IMR-90 (cell line): ENCODE data around the gene RAVER1. TPM values are rescaled to one million over a fixed set of nuclear protein-coding genes. Genes with fewer than 3 reads are reported as not detected.

Experiments used
- ATAC-seq: fragments of 200-7000 bp; cut with Tn5 transposase; 2 replicates; pipeline ENCODE4 v1.9.1; 2020; ENCODE audit warnings: low read depth, mild to moderate bottlenecking, moderate library complexity
- BruUV-seq: library from RNA; stranded (reverse); fragments of 400-500 nt; replicated peaks from 2 replicates; lab custom pipeline; 2021; lab: Mats Ljungman, UMichigan
- CTCF ChIA-PET: fragments of 300-600 bp; formaldehyde crosslinking; extraction: SDS; loops from one replicate; lab custom pipeline; 2021; ENCODE audit warnings: antibody characterized with exemption; lab: Yijun Ruan, JAX
- POLR2A ChIA-PET: fragments of 300-600 bp; sonication (Branson Sonifier 250); formaldehyde crosslinking; loops from one replicate; lab custom pipeline; 2022; ENCODE audit warnings: antibody characterized with exemption; ENCODE audit not compliant: unreplicated experiment; lab: Charles Lee
- DNase-seq: peaks from one replicate; pipeline ENCODE4 v3.0.0; 2013
- H2AFZ ChIP-seq: replicated peaks from 2 replicates; pipeline ENCODE3; 2013; ENCODE audit warnings: low read length, mild to moderate bottlenecking; ENCODE audit not compliant: poor library complexity
- H2AK5ac ChIP-seq: 2 replicates; pipeline ENCODE4 v1.6.1; 2013; ENCODE audit warnings: low read depth, low read length, inconsistent platforms
- H2AK9ac ChIP-seq: replicated peaks from 2 replicates; pipeline ENCODE3; 2013; ENCODE audit warnings: mild to moderate bottlenecking, low read depth, low read length, moderate library complexity; ENCODE audit not compliant: poor library complexity
- H2BK120ac ChIP-seq: 2 replicates; pipeline ENCODE4 v1.6.1; 2013; ENCODE audit warnings: low read depth, low read length, inconsistent platforms
- H2BK15ac ChIP-seq: 3 replicates; pipeline ENCODE4 v1.6.1; 2013; ENCODE audit warnings: low read depth, low read length, inconsistent platforms
- H2BK20ac ChIP-seq: 2 replicates; pipeline ENCODE4 v1.6.1; 2013; ENCODE audit warnings: low read depth, mild to moderate bottlenecking, inconsistent platforms, low read length, moderate library complexity
- H2BK5ac ChIP-seq: 2 replicates; pipeline ENCODE4 v1.6.1; 2013; ENCODE audit warnings: mild to moderate bottlenecking, low read depth, low read length, inconsistent platforms; ENCODE audit not compliant: poor library complexity, severe bottlenecking
- H3K14ac ChIP-seq: replicated peaks from 2 replicates; pipeline ENCODE4 v1.6.1; 2013; ENCODE audit warnings: low read depth, low read length, inconsistent platforms
- H3K18ac ChIP-seq: 2 replicates; pipeline ENCODE4 v1.6.1; 2013; ENCODE audit warnings: low read depth, low read length, control low read depth
- H3K23ac ChIP-seq: 2 replicates; pipeline ENCODE4 v1.6.1; 2013; ENCODE audit warnings: low read depth, low read length, inconsistent platforms
- H3K27ac ChIP-seq: 2 replicates; pipeline ENCODE4 v1.5.1; 2013; ENCODE audit warnings: mild to moderate bottlenecking, control low read depth, low read length; ENCODE audit not compliant: insufficient read depth
- H3K27me3 ChIP-seq: 2 replicates; pipeline ENCODE4 v1.6.1; 2013; ENCODE audit warnings: low read length; ENCODE audit not compliant: control insufficient read depth, insufficient read depth
- H3K36me3 ChIP-seq: 2 replicates; pipeline ENCODE4 v1.6.1; 2013; ENCODE audit warnings: low read length, mixed read lengths; ENCODE audit not compliant: control insufficient read depth, insufficient read depth
- H3K4ac ChIP-seq: 2 replicates; pipeline ENCODE4 v1.6.1; 2013; ENCODE audit warnings: low read depth, low read length, inconsistent platforms
- H3K4me1 ChIP-seq: 2 replicates; pipeline ENCODE4 v1.6.1; 2013; ENCODE audit warnings: low read length, mixed read lengths; ENCODE audit not compliant: control insufficient read depth, insufficient read depth
- H3K4me2 ChIP-seq: 2 replicates; pipeline ENCODE4 v1.6.1; 2013; ENCODE audit warnings: low read depth, mild to moderate bottlenecking, control low read depth, low read length, moderate library complexity
- H3K4me3 ChIP-seq: 2 replicates; pipeline ENCODE4 v1.5.1; 2013; ENCODE audit warnings: low read depth, mild to moderate bottlenecking, control low read depth, low read length, moderate library complexity; ENCODE audit not compliant: insufficient read depth
- H3K56ac ChIP-seq: 2 replicates; pipeline ENCODE4 v1.6.1; 2013; ENCODE audit warnings: low read length, inconsistent platforms; ENCODE audit not compliant: insufficient read depth; ENCODE audit errors: extremely low read depth
- H3K79me1 ChIP-seq, 2 experiments: 2 replicates each; pipeline ENCODE4 v1.6.1; 2013; ENCODE audit warnings: low read length in 2 of 2, inconsistent platforms in 1 of 2, low read depth in 1 of 2
- H3K9ac ChIP-seq: 2 replicates; pipeline ENCODE4 v1.6.1; 2013; ENCODE audit warnings: low read depth, low read length, control low read depth
- H3K9me1 ChIP-seq: 2 replicates; pipeline ENCODE4 v1.6.1; 2013; ENCODE audit warnings: low read length, inconsistent platforms; ENCODE audit not compliant: insufficient read depth
- H3K9me3 ChIP-seq: 2 replicates; pipeline ENCODE4 v1.6.1; 2013; ENCODE audit warnings: low read length; ENCODE audit not compliant: control insufficient read depth, insufficient read depth
- H4K20me1 ChIP-seq: 2 replicates; pipeline ENCODE4 v1.6.1; 2013; ENCODE audit warnings: low read length, inconsistent platforms; ENCODE audit not compliant: insufficient read depth
- H4K5ac ChIP-seq: 2 replicates; pipeline ENCODE4 v1.6.1; 2013; ENCODE audit warnings: mild to moderate bottlenecking, low read depth, low read length, control low read depth
- H4K8ac ChIP-seq, 2 experiments: 2 replicates each; pipeline ENCODE4 v1.6.1; 2013; ENCODE audit warnings: low read depth in 2 of 2, low read length in 2 of 2, control low read depth in 1 of 2, inconsistent platforms in 1 of 2
- H4K91ac ChIP-seq: 2 replicates; pipeline ENCODE4 v1.6.1; 2013; ENCODE audit warnings: low read depth, low read length, inconsistent platforms; ENCODE audit not compliant: insufficient read depth
- CEBPB ChIP-seq: IDR thresholded peaks from 2 replicates; pipeline ENCODE4 v1.6.1; 2012; ENCODE audit warnings: low read depth, low read length, improper control_type of control experiment
- CTCF ChIP-seq: conservative IDR thresholded peaks from 2 replicates; pipeline ENCODE4 v1.5.1; 2012; ENCODE audit warnings: mild to moderate bottlenecking, low read depth, low read length, improper control_type of control experiment
- ELK1 ChIP-seq: fragments of 150-350 bp; IDR thresholded peaks from 2 replicates; pipeline ENCODE4 v1.6.1; 2016; ENCODE audit warnings: low read depth, mild to moderate bottlenecking, low read length, moderate library complexity, borderline replicate concordance
- FOS ChIP-seq: fragments of 150-350 bp; IDR thresholded peaks from 2 replicates; pipeline ENCODE4 v1.6.1; 2016; ENCODE audit warnings: low read depth, low read length
- MAFK ChIP-seq: IDR thresholded peaks from 2 replicates; pipeline ENCODE4 v1.6.1; 2012; ENCODE audit warnings: low read depth, low read length, improper control_type of control experiment
- MAZ ChIP-seq: IDR thresholded peaks from 2 replicates; pipeline ENCODE4 v1.6.1; 2012; ENCODE audit warnings: low read depth, mild to moderate bottlenecking, low read length, improper control_type of control experiment, moderate library complexity, borderline replicate concordance
- MXI1 ChIP-seq: IDR thresholded peaks from 2 replicates; pipeline ENCODE4 v1.6.1; 2012; ENCODE audit warnings: low read depth, mild to moderate bottlenecking, low read length, moderate library complexity, borderline replicate concordance
- NFE2L2 ChIP-seq: fragments of 150-350 bp; IDR thresholded peaks from 2 replicates; pipeline ENCODE4 v1.6.1; 2016; ENCODE audit warnings: low read depth, mild to moderate bottlenecking, low read length
- POLR2A ChIP-seq: IDR thresholded peaks from 2 replicates; pipeline ENCODE4 v1.6.1; 2012; ENCODE audit warnings: mild to moderate bottlenecking, low read depth, low read length
- RAD21 ChIP-seq: IDR thresholded peaks from 2 replicates; pipeline ENCODE4 v1.6.1; 2012; ENCODE audit warnings: low read length, improper control_type of control experiment
- RCOR1 ChIP-seq: IDR thresholded peaks from 2 replicates; pipeline ENCODE4 v1.6.1; 2012; ENCODE audit warnings: mild to moderate bottlenecking, low read length, improper control_type of control experiment; ENCODE audit not compliant: insufficient replicate concordance
- RFX5 ChIP-seq: IDR thresholded peaks from 2 replicates; pipeline ENCODE4 v1.8.0; 2012; ENCODE audit warnings: low read depth, mild to moderate bottlenecking, low read length, moderate library complexity
- SMC3 ChIP-seq: fragments of 150-350 bp; IDR thresholded peaks from 2 replicates; pipeline ENCODE4 v1.6.1; 2016; ENCODE audit warnings: low read depth, mild to moderate bottlenecking, antibody characterized with exemption, low read length, moderate library complexity
- USF2 ChIP-seq: fragments of 150-350 bp; IDR thresholded peaks from 2 replicates; pipeline ENCODE4 v1.6.1; 2017; ENCODE audit warnings: mild to moderate bottlenecking, antibody characterized with exemption, low read length, low read depth
- WGBS, 2 experiments: methylation state at CpG; one replicate each; pipeline versions ENCODE4 v1.1.5 to v1.1.7; 2013; ENCODE audit warnings: missing lambda C conversion rate in 2 of 2; ENCODE audit not compliant: insufficient read length in 1 of 2; ENCODE audit errors: extremely low coverage in 2 of 2; 5-methylcytosine and 5-hydroxymethylcytosine counted together
- dilution Hi-C: fragments of 300-500 bp; cut with HindIII; formaldehyde crosslinking; loops from one replicate; pipeline ENCODE4 v1.14.3; 2018; ENCODE audit warnings: low sequenced_read_pairs; ENCODE audit not compliant: unreplicated experiment
- in situ Hi-C: fragments of 300-500 bp; cut with MboI; formaldehyde crosslinking; loops from 3 replicates; pipeline ENCODE4 v1.14.3; 2019; ENCODE audit warnings: low sequenced_read_pairs, inconsistent platforms, mixed read lengths
- intact Hi-C: fragments of 100-400 bp; cut with micrococcal nuclease; formaldehyde crosslinking; loops from 2 replicates; pipeline ENCODE4 v1.10.0; 2022
- polyA plus RNA-seq, 3 experiments: library from polyadenylated mRNA; depleted of rRNA; stranded (reverse); fragments of >200 nt; gene quantifications; 2 replicates each; pipeline ENCODE4 v1.2.3, GENCODE V29; 2012; ENCODE audit warnings: low replicate concordance in 1 of 3
- total RNA-seq: library from RNA; depleted of rRNA; stranded (reverse); fragments of >200 nt; gene quantifications from 2 replicates; pipeline ENCODE4 v1.2.3, GENCODE V29; 2012

Gene RAVER1
- total and polyA plus RNA-seq, 2 of the 4 experiments (the other 2 are of a cell fraction), result 2.7 to 18.1 TPM

GRCh38 chr19:10291554-10292205 is 41.6 kb downstream of the RAVER1 start:
- H3K18ac ChIP-seq, result peak overlapping the region; percentile 61
- peak overlapping the region; percentile 91 for H2AK5ac ChIP-seq
- H2AK9ac ChIP-seq, result peak overlapping the region; percentile 82
- H3K9ac ChIP-seq, result peak overlapping the region; percentile 29
- BruUV-seq, result no TSS peak
- H4K8ac ChIP-seq, result peak overlapping the region; percentile 34 to 59; a peak in 2 of 4 replicates
- peak overlapping the region; percentile 92 for H2AFZ ChIP-seq
- intact Hi-C loops (no loop called here), dilution Hi-C loops (no loop called here), in situ Hi-C loops (no loop called here)
- no peaks in the 10 kb centered on the region; the same call in 1 of the 2 replicates for H3K27me3 ChIP-seq
- H3K4ac ChIP-seq, result peak overlapping the region; percentile 32
- peaks cover 8% of the 10 kb centered on the region for H3K9me1 ChIP-seq
- TF ChIP-seq USF2, result no peak
- TF ChIP-seq POLR2A, result no peak
- no peak for TF ChIP-seq FOS
- no peak for TF ChIP-seq RCOR1
- no peak for TF ChIP-seq RFX5
- TF ChIP-seq CEBPB, result no peak
- no peak for TF ChIP-seq MAZ
- TF ChIP-seq RAD21, result no peak
- TF ChIP-seq ELK1, result no peak
- TF ChIP-seq CTCF, result no peak
- no peak for TF ChIP-seq MXI1
- no peak for TF ChIP-seq NFE2L2
- no peak for TF ChIP-seq SMC3
- no peak for TF ChIP-seq MAFK
- H2BK5ac ChIP-seq, result peak overlapping the region; percentile 22
- ChIA-PET CTCF (interaction anchor here (0.7 to 1.1 kb wide), 2 partner anchors 22 to 80 kb away, joined by 3 to 4 read pairs; no protein-coding TSS in a partner anchor), POLR2A (interaction anchor here (0.6 to 1.6 kb wide), 3 partner anchors 17 to 82 kb away, joined by 3 to 8 read pairs (median 4); partner anchors contain the start of gene ICAM1)
- H4K91ac ChIP-seq, result peak overlapping the region; percentile 17; the same call in 1 of the 2 replicates
- H3K4me3 ChIP-seq, result peak overlapping the region; percentile 77
- H4K5ac ChIP-seq, result peak overlapping the region; percentile 88
- H3K79me1 ChIP-seq, result peaks cover 0 to 4% of the 10 kb centered on the region in 2 experiments; a peak in 1 of 4 replicates
- 3% methylated on average over 30 of the region's 49 CpGs; no CpG with 5 or more reads in 1 of the 2 experiments for WGBS, 2 experiments
- peaks cover 21% of the 10 kb centered on the region for H3K4me1 ChIP-seq
- H3K4me2 ChIP-seq, result peak overlapping the region; percentile 96
- H3K23ac ChIP-seq, result peak overlapping the region; percentile 44; the same call in 1 of the 2 replicates
- no peak overlapping the region for H2BK120ac ChIP-seq
- DNase-seq, result peak; percentile 10
- H3K27ac ChIP-seq, result peak overlapping the region; percentile 18; the same call in 1 of the 2 replicates
- peak overlapping the region; percentile 47 for H3K14ac ChIP-seq
- H3K56ac ChIP-seq, result no peak overlapping the region
- ATAC-seq, result peak; percentile 2
- peak overlapping the region; percentile 31; the same call in 1 of the 3 replicates for H2BK15ac ChIP-seq
- peaks cover 6% of the 10 kb centered on the region for H4K20me1 ChIP-seq
- no peak overlapping the region for H2BK20ac ChIP-seq
- peaks cover 14% of the 10 kb centered on the region; the same call in 1 of the 2 replicates for H3K36me3 ChIP-seq
- no peaks in the 10 kb centered on the region for H3K9me3 ChIP-seq
